ENCODE data around the gene CCL11.

Gene CCL11

GRCh38 chr17:34245351-34245905 is 40.1 kb upstream of the CCL11 start:
- TF ChIP-seq, protein P1, sequence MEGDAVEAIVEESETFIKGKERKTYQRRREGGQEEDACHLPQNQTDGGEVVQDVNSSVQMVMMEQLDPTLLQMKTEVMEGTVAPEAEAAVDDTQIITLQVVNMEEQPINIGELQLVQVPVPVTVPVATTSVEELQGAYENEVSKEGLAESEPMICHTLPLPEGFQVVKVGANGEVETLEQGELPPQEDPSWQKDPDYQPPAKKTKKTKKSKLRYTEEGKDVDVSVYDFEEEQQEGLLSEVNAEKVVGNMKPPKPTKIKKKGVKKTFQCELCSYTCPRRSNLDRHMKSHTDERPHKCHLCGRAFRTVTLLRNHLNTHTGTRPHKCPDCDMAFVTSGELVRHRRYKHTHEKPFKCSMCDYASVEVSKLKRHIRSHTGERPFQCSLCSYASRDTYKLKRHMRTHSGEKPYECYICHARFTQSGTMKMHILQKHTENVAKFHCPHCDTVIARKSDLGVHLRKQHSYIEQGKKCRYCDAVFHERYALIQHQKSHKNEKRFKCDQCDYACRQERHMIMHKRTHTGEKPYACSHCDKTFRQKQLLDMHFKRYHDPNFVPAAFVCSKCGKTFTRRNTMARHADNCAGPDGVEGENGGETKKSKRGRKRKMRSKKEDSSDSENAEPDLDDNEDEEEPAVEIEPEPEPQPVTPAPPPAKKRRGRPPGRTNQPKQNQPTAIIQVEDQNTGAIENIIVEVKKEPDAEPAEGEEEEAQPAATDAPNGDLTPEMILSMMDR (IDR thresholded peaks at IDR 0.05; ENCODE audit: insufficient read depth, missing control alignments), result no peak
- DNase-seq (ENCODE audit: insufficient read length, low spot score) (no peak), FAIRE-seq (no peak)

DNA sequence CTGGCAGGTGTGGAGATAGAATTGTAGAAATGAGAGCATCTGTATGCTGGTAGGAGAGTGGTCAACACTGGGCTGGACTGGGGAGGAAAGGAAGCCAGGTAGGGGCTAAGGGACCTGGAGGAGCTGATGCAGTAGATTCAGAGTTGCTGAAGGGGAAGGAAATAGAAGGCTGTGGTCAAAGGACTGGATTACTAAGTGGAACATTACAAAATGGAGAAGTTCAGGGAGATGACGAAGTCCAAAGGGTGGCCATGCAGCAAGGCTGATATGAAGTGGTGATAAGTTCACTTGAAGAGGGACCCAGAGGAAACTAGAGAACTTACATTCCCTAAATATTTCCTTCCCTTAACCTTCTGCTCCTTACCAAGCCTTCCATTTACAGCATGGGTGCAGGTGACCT is 39.1 kb upstream of the CCL11 start:
- no peak for FAIRE-seq
- TF ChIP-seq, protein P1 (IDR thresholded peaks at IDR 0.05; ENCODE audit: insufficient read depth, missing control alignments), result no peak
- no peak for DNase-seq (ENCODE audit: insufficient read length, low spot score)

- FAIRE-seq, result no peak
- TF ChIP-seq, protein P1 (IDR thresholded peaks at IDR 0.05; ENCODE audit: insufficient read depth, missing control alignments), result no peak
- no peak for DNase-seq (ENCODE audit: insufficient read length, low spot score)
Measured at GRCh38 chr17:34246881-34247280, 38.7 kb upstream of the CCL11 start.

DNA sequence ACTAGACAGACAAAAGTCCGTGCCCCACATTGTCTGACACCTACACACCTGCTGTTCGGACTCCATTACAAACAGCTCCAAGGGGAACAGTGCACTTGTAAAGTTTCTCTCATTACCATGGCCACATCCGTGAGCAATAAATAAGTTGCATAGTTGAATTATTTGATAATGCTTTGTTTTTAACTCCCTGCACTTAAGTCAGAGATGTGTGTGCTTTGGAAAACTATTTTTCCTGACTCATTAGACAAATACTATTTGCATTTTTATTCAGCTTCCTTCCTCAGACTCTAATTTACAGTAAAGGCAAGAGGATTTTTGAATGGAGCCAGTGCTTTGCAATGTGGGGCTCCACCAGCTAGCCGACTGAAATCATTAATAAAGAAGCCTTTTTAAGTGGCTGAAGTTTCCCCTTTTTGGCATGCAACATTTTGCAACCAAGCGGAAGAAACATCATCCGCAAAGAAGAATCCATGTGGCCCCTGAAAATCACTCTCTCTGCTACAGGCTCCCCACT is 37.0 kb upstream of the CCL11 start:
- TF ChIP-seq, protein P1 (IDR thresholded peaks at IDR 0.05; ENCODE audit: insufficient read depth, missing control alignments), result no peak
- DNase-seq (ENCODE audit: insufficient read length, low spot score) (no peak), FAIRE-seq (no peak)

GRCh38 chr17:34249061-34249460 is 36.5 kb upstream of the CCL11 start:
- TF ChIP-seq, protein P1 (IDR thresholded peaks at IDR 0.05; ENCODE audit: insufficient read depth, missing control alignments), result no peak
- DNase-seq (ENCODE audit: insufficient read length, low spot score) (no peak), FAIRE-seq (no peak)

DNA sequence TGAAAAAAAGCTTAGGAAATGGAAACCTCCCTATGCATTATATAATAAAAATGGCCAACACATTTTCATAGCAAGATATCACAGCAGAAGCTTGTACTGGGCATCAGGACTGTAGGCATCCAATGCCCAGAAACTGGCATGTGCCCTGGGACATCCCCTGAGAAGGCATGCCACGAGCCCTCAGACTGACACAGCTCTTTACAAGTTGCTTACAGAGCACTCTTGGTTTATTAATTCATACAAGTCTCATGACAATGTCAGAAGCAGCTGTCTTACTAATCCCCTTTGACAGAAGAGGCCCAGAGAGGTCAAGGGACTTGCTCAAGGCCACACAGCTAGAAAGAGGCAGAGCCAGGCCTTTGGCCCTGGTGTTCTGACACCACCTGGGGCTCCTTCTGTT is 36.1 kb upstream of the CCL11 start:
- FAIRE-seq, result no peak
- TF ChIP-seq, protein P1 (IDR thresholded peaks at IDR 0.05; ENCODE audit: insufficient read depth, missing control alignments), result no peak
- DNase-seq (ENCODE audit: insufficient read length, low spot score), result no peak

- TF ChIP-seq, protein P1 (IDR thresholded peaks at IDR 0.05; ENCODE audit: insufficient read depth, missing control alignments), result no peak
- DNase-seq (ENCODE audit: insufficient read length, low spot score) (no peak), FAIRE-seq (no peak)
Measured at GRCh38 chr17:34251186-34251585, 34.4 kb upstream of the CCL11 start.
